Adipose tissue (tissue), 3 donors: ENCODE data around the gene ADAMTS18. TPM values are rescaled to one million over a fixed set of nuclear protein-coding genes. Genes with fewer than 3 reads are reported as not detected.
"Not testable (repeated sequence)": the region's sequence is repeated elsewhere in the genome, so short reads cannot be mapped to it uniquely, and the experiment has no call there.

Experiments used
- H3K27ac ChIP-seq: one replicate; pipeline ENCODE4 v1.5.1; 2013; ENCODE audit warnings: low read depth, low read length
- WGBS, 3 donors: extraction: QIAGEN DNeasy Blood & Tissue Kit; methylation state at CpG; one replicate each; pipeline ENCODE4 v1.1.7; 2013; 5-methylcytosine and 5-hydroxymethylcytosine counted together
- polyA plus RNA-seq, 3 donors: library from polyadenylated mRNA; stranded (reverse); fragments of 200-250 nt; gene quantifications; one replicate each; pipeline ENCODE4 v1.2.3, GENCODE V29; 2013
- donor health status: healthy with polysubstance abuse.
- donor health status: Bipolar disorder and iron deficiency.
- donor health status: healthy.

ADAMTS18 gene
- polyA plus RNA-seq, 3 donors, result 0.02 to 0.79 (median 0.79) TPM

GRCh38 chr16:77271532-77272426, 163.1 kb downstream of the ADAMTS18 start:
- WGBS, 3 donors, result 35 to 61% (median 54%) methylated on average over 8 of the region's 8 CpGs
- H3K27ac ChIP-seq, result no peak overlapping the region

DNA sequence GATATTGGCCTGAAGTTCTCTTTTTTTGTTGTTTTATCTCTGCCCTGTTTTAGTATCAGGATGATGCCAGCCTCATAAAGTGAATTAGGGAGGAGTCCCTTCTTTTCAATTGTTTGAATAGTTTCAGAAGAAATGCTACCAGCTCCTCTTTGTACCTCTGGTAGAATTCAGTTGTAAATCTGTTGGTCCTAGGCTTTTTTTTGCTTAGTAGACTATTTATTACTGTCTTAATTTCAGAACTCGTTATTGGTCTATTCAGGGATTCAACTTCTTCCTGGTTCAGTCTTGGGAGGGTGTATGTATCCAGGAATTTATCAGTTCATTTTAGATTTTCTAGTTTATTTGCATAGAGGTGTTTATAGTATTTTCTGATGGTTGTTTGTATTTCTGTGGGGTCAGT, 168.6 kb downstream of the ADAMTS18 start:
- 79 to 82% (median 80%) methylated on average over 1 of the region's 1 CpG for WGBS, 3 donors

GRCh38 chr16:77262971-77263370, 171.9 kb downstream of the ADAMTS18 start:
- H3K27ac ChIP-seq, result no peak overlapping the region
- WGBS, 3 donors, result 56 to 61% (median 61%) methylated on average over 3 of the region's 3 CpGs

More for the DNA sequence above, 168.6 kb downstream of the ADAMTS18 start:
- not testable (repeated sequence) for H3K27ac ChIP-seq

DNA sequence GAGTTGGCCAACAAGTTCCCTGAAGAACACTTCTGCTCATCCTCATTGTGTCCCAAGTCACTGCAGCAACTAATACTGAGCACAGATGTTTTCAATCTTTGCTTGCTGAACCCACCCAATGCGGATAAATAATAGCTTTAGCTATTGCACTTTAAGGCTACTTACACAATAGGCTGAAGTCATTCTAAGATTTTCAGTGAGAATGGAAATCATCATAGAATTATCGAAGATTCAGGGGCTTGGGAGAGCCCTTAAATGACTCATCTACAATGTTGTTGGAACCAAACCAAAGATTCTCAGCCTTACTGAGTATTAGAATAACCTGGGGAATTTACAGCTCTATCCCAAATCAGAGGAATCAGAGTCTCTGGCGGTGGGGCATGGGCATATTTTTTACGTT, 184.4 kb downstream of the ADAMTS18 start:
- 65 to 78% (median 67%) methylated on average over 4 of the region's 4 CpGs for WGBS, 3 donors

GRCh38 chr16:77246150-77246549, 188.7 kb downstream of the ADAMTS18 start:
- WGBS, 3 donors, result 55 to 92% (median 70%) methylated on average over 2 of the region's 2 CpGs
- no peak overlapping the region for H3K27ac ChIP-seq

More for the DNA sequence above, 184.4 kb downstream of the ADAMTS18 start:
- no peak overlapping the region for H3K27ac ChIP-seq

- 84 to 93% (median 92%) methylated on average over 5 of the region's 5 CpGs for WGBS, 3 donors
- H3K27ac ChIP-seq, result not testable (repeated sequence)
Measured at GRCh38 chr16:77242471-77242870, 192.4 kb downstream of the ADAMTS18 start.

GRCh38 chr16:77238593-77238992, 196.2 kb downstream of the ADAMTS18 start:
- WGBS, 3 donors, result 76 to 81% (median 78%) methylated on average over 5 of the region's 5 CpGs
- no peak overlapping the region for H3K27ac ChIP-seq

- H3K27ac ChIP-seq, result no peak overlapping the region
- 0 to 1% (median 1%) methylated on average over 21 of the region's 21 CpGs for WGBS, 3 donors
Measured at GRCh38 chr16:77236063-77236511, 198.7 kb downstream of the ADAMTS18 start.

- H3K27ac ChIP-seq, result no peak overlapping the region
- WGBS, 3 donors, result 27 to 37% (median 35%) methylated on average over 11 of the region's 11 CpGs
Measured at GRCh38 chr16:77234611-77235010, 200.2 kb downstream of the ADAMTS18 start.

DNA sequence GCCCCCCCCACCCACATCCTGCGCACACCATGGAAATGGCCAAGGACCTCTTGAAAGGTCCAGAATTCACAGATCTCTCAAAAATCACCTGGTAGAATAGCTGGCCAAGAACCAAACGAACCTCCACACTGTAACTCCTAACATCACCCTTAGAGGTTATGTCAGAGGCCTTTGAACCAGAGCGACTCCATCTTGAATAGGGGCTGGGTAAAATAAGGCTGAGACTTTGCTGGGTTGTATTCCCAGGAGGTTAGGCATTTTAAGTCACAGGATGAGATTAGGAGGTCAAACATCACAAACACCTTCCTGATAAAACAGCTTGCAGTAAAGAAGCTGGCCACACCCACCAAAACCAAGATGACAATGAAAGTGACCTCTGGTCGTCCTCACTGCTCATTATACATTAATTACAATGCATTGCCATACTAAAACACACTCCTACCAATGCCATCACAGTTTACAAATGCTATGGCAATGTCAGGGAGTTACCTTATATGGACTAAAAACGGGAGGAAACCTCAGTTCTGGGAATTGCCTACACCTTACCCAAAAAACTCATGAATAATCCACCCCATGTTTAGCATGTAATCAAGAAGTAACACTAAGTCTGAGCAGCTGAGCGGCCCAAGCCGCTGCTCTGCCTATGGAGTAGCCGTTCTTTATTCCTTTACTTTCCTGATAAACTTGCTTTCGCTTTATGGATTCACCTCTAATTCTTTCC, 200.9 kb downstream of the ADAMTS18 start:
- no peak overlapping the region for H3K27ac ChIP-seq
- 67 to 77% (median 74%) methylated on average over 9 of the region's 9 CpGs for WGBS, 3 donors

Other genes with a start within 250 kb of the ADAMTS18 start
- 10 to 100 TPM; 12.5 to 22.9 (median 14.2) TPM for gene MON1B, start 243.8 kb downstream of the ADAMTS18 start, polyA plus RNA-seq
- 1 to 10 TPM in 2 of 3 donors, under 1 TPM in 1; 0.68 to 6.9 (median 1.2) TPM for gene SYCE1L, start 235.6 kb downstream of the ADAMTS18 start, polyA plus RNA-seq